Fibroblast of lung (primary cell): ENCODE measurements around the gene LILRB5. TPM values are rescaled to one million over a fixed set of nuclear protein-coding genes. Genes with fewer than 3 reads are reported as not detected.
A peak's percentile ranks its signal among the peaks of the same experiment; 100 is the strongest.

Experiments
- DNase-seq, 2 donors: peaks; one replicate each; pipeline versions ENCODE4 v3.0.0 to v3.0.0-alpha.2; 2010; ENCODE audit warnings: low read depth in 2 of 2
- H2AFZ ChIP-seq: 2 replicates; pipeline ENCODE4 v1.5.1; 2012; ENCODE audit warnings: low read length, control low read depth, inconsistent platforms
- H3K27ac ChIP-seq: 2 replicates; pipeline ENCODE4 v1.5.1; 2011; ENCODE audit warnings: low read length, control low read depth; ENCODE audit not compliant: insufficient read depth
- H3K27me3 ChIP-seq: 2 replicates; pipeline ENCODE4 v1.5.1; 2011; ENCODE audit warnings: mild to moderate bottlenecking, low read length; ENCODE audit not compliant: control insufficient read depth, insufficient read depth
- H3K36me3 ChIP-seq: 2 replicates; pipeline ENCODE4 v1.5.1; 2011; ENCODE audit warnings: low read length; ENCODE audit not compliant: control insufficient read depth, insufficient read depth
- H3K4me1 ChIP-seq: 2 replicates; pipeline ENCODE4 v1.5.1; 2011; ENCODE audit warnings: low read length; ENCODE audit not compliant: control insufficient read depth, insufficient read depth; ENCODE audit errors: extremely low read depth
- H3K4me2 ChIP-seq: 2 replicates; pipeline ENCODE4 v1.5.1; 2011; ENCODE audit warnings: low read length, control low read depth; ENCODE audit not compliant: insufficient read depth; ENCODE audit errors: extremely low read depth
- H3K4me3 ChIP-seq, 4 experiments: fragments of 200-600 bp in 1 of 4; sonication (generic) in 1 of 4; replicated peaks in 1 of 4; 2 replicates each; pipeline ENCODE4 v1.5.1; 2011 to 2016; ENCODE audit warnings: low read length in 4 of 4, low read depth in 3 of 4, mild to moderate bottlenecking in 3 of 4, control low read depth in 2 of 4, inconsistent platforms in 1 of 4, mixed read lengths in 1 of 4; ENCODE audit not compliant: insufficient read depth in 1 of 4; ENCODE audit errors: control extremely low read depth in 1 of 4
- H3K79me2 ChIP-seq: 2 replicates; pipeline ENCODE4 v1.5.1; 2012; ENCODE audit warnings: mild to moderate bottlenecking, low read length, inconsistent platforms; ENCODE audit not compliant: control insufficient read depth, insufficient read depth
- H3K9ac ChIP-seq: 2 replicates; pipeline ENCODE4 v1.5.1; 2011; ENCODE audit warnings: mild to moderate bottlenecking, low read length, control low read depth; ENCODE audit not compliant: insufficient read depth
- H3K9me3 ChIP-seq: 2 replicates; pipeline ENCODE4 v1.5.1; 2012; ENCODE audit warnings: low read depth, low read length; ENCODE audit not compliant: control insufficient read depth, insufficient read depth
- H4K20me1 ChIP-seq: 2 replicates; pipeline ENCODE4 v1.5.1; 2011; ENCODE audit warnings: low read length; ENCODE audit not compliant: control insufficient read depth, insufficient read depth; ENCODE audit errors: extremely low read depth
- CTCF ChIP-seq, 2 donors: IDR thresholded peaks in 1 of 2; conservative IDR thresholded peaks in 1 of 2; 1 replicate in 1 of 2; 2 replicates in 1 of 2; pipeline ENCODE4 v1.5.1; 2011 to 2012; ENCODE audit warnings: low read length in 2 of 2, control low read depth in 1 of 2, inconsistent platforms in 1 of 2, low read depth in 1 of 2, mild to moderate bottlenecking in 1 of 2
- EZH2 ChIP-seq: IDR thresholded peaks from 2 replicates; pipeline ENCODE4 v1.5.1; 2012; ENCODE audit warnings: low read length, control low read depth, mild to moderate bottlenecking; ENCODE audit errors: missing control alignments
- polyA plus RNA-seq, 2 donors: library from polyadenylated mRNA; depleted of rRNA in 1 of 2; stranded (reverse) in 1 of 2; unstranded in 1 of 2; fragments of >200 nt; gene quantifications; 2 replicates each; pipeline ENCODE4 v1.2.1, GENCODE V29; 2011 to 2012; ENCODE audit warnings: missing spikeins in 1 of 2
- total RNA-seq: library from RNA; depleted of rRNA; stranded (reverse); fragments of >200 nt; gene quantifications from 2 replicates; pipeline ENCODE4 v1.2.1, GENCODE V29; 2014

Gene LILRB5
- total and polyA plus RNA-seq, 2 donors (not counting 1 experiment from before 2014, with no cell fraction given) = not detected

- no peaks in the 10 kb centered on the region for H3K9me3 ChIP-seq
- H3K27ac ChIP-seq = peak overlapping the region; percentile 61
- peaks cover 20% of the 10 kb centered on the region for H3K36me3 ChIP-seq
- H3K4me2 ChIP-seq = no peak overlapping the region
- peaks cover 29% of the 10 kb centered on the region for H3K79me2 ChIP-seq
- no peaks in the 10 kb centered on the region for H3K27me3 ChIP-seq
- no peak overlapping the region for H3K9ac ChIP-seq
- peaks cover 26% of the 10 kb centered on the region for H3K4me1 ChIP-seq
- TF ChIP-seq EZH2 = no peak
- no peak for TF ChIP-seq CTCF (conservative IDR thresholded peaks at IDR 0.05 in 1 of 2, IDR thresholded peaks at IDR 0.05 in 1 of 2; ENCODE audit: low read depth in 1 of 2, low read length in 2 of 2)
- no peak overlapping the region for H2AFZ ChIP-seq
- no peak overlapping the region for H3K4me3 ChIP-seq
- H4K20me1 ChIP-seq = no peaks in the 10 kb centered on the region
- no peak for DNase-seq
Measured at GRCh38 chr19:54211235-54211634, 45.8 kb downstream of the LILRB5 start.

- Histone ChIP-seq H3K4me2 (peak overlapping the region; percentile 54), H3K9ac (no peak overlapping the region), H3K9me3 (no peaks in the 10 kb centered on the region), H3K4me3 (peak overlapping the region in 1 of 4 experiments; percentile 37), H3K79me2 (peaks cover 42% of the 10 kb centered on the region), H4K20me1 (no peaks in the 10 kb centered on the region), H3K27me3 (no peaks in the 10 kb centered on the region), H3K36me3 (peaks cover 19% of the 10 kb centered on the region), H3K27ac (peak overlapping the region; percentile 61), H3K4me1 (peaks cover 26% of the 10 kb centered on the region), H2AFZ (no peak overlapping the region)
- no peak for TF ChIP-seq EZH2
- TF ChIP-seq CTCF (conservative IDR thresholded peaks at IDR 0.05 in 1 of 2, IDR thresholded peaks at IDR 0.05 in 1 of 2; ENCODE audit: low read depth in 1 of 2, low read length in 2 of 2) = no peak
- peak; percentile 97 to 99 for DNase-seq
Measured at GRCh38 chr19:54209811-54210494, 47.1 kb downstream of the LILRB5 start.

- Histone ChIP-seq H3K79me2 (peaks cover 49% of the 10 kb centered on the region), H3K9ac (peak overlapping the region; percentile 16), H3K4me2 (peak overlapping the region; percentile 0), H3K27ac (peak overlapping the region; percentile 61), H3K27me3 (no peaks in the 10 kb centered on the region), H3K4me1 (peaks cover 26% of the 10 kb centered on the region), H4K20me1 (no peaks in the 10 kb centered on the region), H3K9me3 (no peaks in the 10 kb centered on the region), H2AFZ (no peak overlapping the region), H3K36me3 (peaks cover 22% of the 10 kb centered on the region), H3K4me3 (no peak overlapping the region)
- TF ChIP-seq EZH2 = no peak
- TF ChIP-seq CTCF (conservative IDR thresholded peaks at IDR 0.05 in 1 of 2, IDR thresholded peaks at IDR 0.05 in 1 of 2; ENCODE audit: low read depth in 1 of 2, low read length in 2 of 2) = no peak
- peak in 1 of 2 donors; percentile 6 for DNase-seq
Measured at GRCh38 chr19:54209058-54209810, 47.8 kb downstream of the LILRB5 start.
